GDM1 (cell line): ENCODE results near the gene HVCN1.

ENCODE experiments used
- DNase-seq: peaks from one replicate; lab custom pipeline; 2025; lab: John Stamatoyannopoulos, UW

The HVCN1 gene

DNA sequence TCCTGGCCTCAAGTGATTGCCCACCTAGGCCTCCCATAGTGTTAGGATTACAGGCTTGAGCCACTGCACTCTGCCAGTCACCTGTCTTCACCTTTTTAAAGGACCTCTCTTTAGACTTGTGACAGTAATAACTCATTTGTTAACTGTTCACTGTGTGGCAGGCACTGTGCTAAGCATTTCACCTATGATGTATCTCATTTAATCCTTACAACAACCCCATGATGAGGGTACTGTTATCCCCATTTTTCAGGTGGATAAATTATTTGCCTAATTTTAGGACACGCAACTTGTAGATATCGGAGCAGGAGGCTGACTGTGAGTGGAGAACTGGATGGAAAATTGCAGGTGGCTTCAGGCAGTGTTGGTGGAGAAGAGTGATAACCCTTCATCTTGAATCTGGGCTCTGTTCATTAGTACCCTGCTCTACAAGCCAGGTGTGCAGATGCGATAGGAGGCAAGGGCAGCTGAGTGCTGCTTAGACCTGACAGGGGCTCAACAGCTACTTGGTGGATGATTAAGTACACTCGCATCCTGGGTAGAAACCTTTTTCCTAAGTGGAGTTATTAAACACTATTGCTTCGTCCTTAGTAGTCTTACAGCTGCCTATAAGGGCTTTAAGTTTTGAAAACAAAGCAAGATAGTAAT lies 72.3 kb downstream of the HVCN1 start:
- no peak for DNase-seq

DNA sequence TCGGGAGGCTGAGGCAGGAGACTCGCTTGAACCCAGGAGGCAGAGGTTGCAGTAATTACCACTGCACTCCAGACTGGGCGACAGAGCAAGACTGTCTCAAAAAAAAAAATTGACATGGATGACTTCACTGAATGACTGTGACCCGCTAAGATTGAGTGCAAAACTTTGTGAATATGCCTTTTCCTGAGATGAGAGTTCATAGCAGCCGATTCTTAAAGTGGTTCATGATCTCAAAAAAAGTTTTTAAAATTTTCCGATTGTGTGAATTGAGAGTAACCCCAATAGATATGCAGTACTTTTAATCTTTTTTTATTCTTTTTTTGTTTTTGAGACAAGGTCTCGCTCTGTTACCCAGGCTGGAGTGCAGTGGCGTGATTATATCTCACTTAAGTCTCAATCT lies 73.7 kb downstream of the HVCN1 start:
- DNase-seq: no peak

DNA sequence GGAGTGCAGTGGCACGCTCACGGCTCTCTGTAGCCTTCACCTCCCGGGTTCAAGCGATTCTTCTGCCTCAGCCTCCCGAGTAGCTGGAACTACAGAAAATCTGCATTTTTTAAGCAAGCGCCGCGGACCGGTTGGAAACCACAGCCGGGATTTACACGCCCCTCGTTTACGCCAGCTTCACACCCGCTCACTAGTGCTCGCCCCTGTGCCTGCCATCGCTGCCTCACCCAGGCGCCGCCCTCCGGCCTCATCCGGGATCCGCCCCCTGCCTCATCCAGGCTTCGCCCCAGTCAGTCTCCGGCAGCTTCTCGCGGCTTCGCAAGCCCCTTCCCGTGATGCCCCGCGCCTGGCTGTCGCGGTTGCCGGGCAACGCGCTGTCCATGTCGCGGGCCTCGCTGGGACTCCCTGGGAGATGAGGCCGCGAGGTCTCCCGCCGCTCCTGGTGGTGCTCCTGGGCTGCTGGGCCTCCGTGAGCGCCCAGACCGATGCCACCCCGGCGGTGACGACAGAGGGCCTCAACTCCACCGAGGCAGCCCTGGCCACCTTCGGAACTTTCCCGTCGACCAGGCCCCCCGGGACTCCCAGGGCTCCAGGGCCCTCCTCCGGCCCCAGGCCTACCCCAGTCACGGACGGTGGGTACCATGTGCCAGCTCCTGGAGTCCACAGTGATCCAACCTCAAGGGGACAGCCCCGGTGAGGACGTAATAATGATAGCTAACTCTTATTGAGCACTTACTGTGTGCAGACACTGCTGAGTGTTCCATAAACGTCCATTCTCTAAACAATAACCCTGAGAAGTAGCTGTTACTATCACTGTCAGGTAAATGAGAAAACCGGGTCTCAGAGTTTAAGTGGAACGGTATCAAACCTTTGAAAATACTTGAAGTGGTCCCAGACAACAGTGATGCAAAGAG lies 74.9 kb downstream of the HVCN1 start, which contains the start of gene TCTN1:
Gene TCTN1, plus strand, starts transcription at position 359 of the 914 bp plus-strand sequence. Its CDS starts 54 bp downstream, at position 413.
- peak; percentile 91 for DNase-seq

DNA sequence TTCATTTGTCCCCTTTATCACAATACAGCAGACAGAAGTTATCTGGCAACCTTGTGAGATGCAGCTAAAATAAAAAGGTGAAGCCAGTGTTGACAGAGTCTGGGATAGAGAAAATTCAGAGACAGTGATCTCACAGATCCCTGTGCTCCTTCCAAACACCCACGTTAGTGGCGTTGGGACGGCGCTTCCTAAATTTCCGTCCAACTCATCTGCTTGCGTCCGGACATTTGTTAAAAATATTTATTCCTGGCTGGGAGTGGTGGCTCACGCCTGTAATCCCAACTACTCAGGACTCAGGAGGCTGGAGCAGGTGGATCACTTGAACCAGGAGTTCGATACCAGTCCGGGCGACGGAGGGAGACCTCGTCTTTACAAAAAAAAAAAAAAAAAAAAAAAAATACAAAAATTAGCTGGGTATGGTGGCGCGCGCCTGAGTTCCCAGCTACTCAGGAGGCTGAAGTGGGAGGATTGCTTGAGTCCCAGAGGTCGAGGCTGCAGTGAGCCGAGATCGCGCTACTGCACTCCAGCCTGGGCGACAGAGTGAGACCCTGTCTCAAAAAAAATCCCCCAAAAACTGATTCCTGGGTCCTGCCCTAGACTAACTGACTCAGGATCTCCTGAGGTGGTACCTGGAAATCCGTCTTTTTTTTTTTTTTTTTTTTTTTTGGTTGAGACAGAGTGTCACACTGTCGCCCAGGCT lies 75.7 kb downstream of the HVCN1 start:
- DNase-seq: no peak

GRCh38 chr12:110606253-110606611 lies 82.7 kb downstream of the HVCN1 start:
- DNase-seq: no peak

GRCh38 chr12:110602085-110602814 lies 86.7 kb downstream of the HVCN1 start:
- peak; percentile 37 for DNase-seq

GRCh38 chr12:110600254-110600653 lies 88.7 kb downstream of the HVCN1 start:
- DNase-seq: peak; percentile 27

DNA sequence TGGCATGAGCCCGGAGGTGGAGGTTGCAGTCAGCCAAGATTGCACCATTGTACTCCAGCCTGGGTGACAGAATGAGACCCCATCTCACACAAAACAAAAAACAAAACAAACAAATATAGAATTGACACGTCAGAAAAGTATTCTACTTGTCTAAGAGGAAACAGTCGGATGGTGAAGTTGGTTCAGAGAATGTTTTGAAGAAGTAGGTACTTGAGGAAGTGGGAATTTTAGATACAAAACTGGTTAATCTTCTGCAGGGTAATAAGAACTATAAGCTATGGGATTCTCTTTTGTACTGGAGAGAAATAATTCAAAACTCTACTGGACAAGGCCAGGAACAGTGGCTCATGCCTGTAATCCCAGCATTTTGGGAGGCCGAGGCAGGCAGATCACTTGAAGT lies 89.6 kb downstream of the HVCN1 start:
- DNase-seq: no peak
